ENCODE data around the gene PEG3. TPM values are rescaled to one million over a fixed set of nuclear protein-coding genes. Genes with fewer than 3 reads are reported as not detected.

The PEG3 gene
- total and polyA plus RNA-seq, 4 donors = 160 to 444 (median 230) TPM

GRCh38 chr19:56842412-56842811 is 1.9 kb upstream of the PEG3 start:
- Histone ChIP-seq H3K9me3 (ENCODE audit: control insufficient read depth, insufficient read depth, low read length) (no peaks in the 10 kb centered on the region), H3K27me3 (ENCODE audit: control insufficient read depth, insufficient read depth, low read length) (no peaks in the 10 kb centered on the region), H3K36me3 (ENCODE audit: control insufficient read depth, insufficient read depth, low read length) (no peaks in the 10 kb centered on the region), H3K4me1 (ENCODE audit: control insufficient read depth, insufficient read depth, low read length) (peaks cover 10% of the 10 kb centered on the region), H3K27ac (ENCODE audit: low read depth, low read length) (no peak overlapping the region), H3K4me3 (ENCODE audit: low read depth, low read length) (peak overlapping the region; percentile 16)
- peak in 1 of 6 donors; percentile 60 for DNase-seq (ENCODE audit: low read depth in 4 of 6, low spot score in 6 of 6)
- WGBS (ENCODE audit: insufficient coverage) = 56% methylated on average over 1 of the region's 1 CpG

GRCh38 chr19:56841193-56841543 is 642 bp upstream of the PEG3 start:
- peak in 1 of 6 donors; percentile 77 for DNase-seq (ENCODE audit: low read depth in 4 of 6, low spot score in 6 of 6)
- H3K36me3 ChIP-seq (ENCODE audit: control insufficient read depth, insufficient read depth, low read length) = no peaks in the 10 kb centered on the region
- 47% methylated on average over 10 of the region's 12 CpGs for WGBS (ENCODE audit: insufficient coverage)
- peak overlapping the region; percentile 77 for H3K4me3 ChIP-seq (ENCODE audit: low read depth, low read length)
- no peaks in the 10 kb centered on the region for H3K27me3 ChIP-seq (ENCODE audit: control insufficient read depth, insufficient read depth, low read length)
- H3K27ac ChIP-seq (ENCODE audit: low read depth, low read length) = peak overlapping the region; percentile 37
- H3K9me3 ChIP-seq (ENCODE audit: control insufficient read depth, insufficient read depth, low read length) = no peaks in the 10 kb centered on the region
- H3K4me1 ChIP-seq (ENCODE audit: control insufficient read depth, insufficient read depth, low read length) = peaks cover 16% of the 10 kb centered on the region

GRCh38 chr19:56839652-56840450 is 675 bp downstream of the PEG3 start:
- Histone ChIP-seq H3K27ac (ENCODE audit: low read depth, low read length) (peak overlapping the region; percentile 95), H3K27me3 (ENCODE audit: control insufficient read depth, insufficient read depth, low read length) (no peaks in the 10 kb centered on the region), H3K4me1 (ENCODE audit: control insufficient read depth, insufficient read depth, low read length) (peaks cover 16% of the 10 kb centered on the region), H3K9me3 (ENCODE audit: control insufficient read depth, insufficient read depth, low read length) (no peaks in the 10 kb centered on the region), H3K36me3 (ENCODE audit: control insufficient read depth, insufficient read depth, low read length) (peaks cover 2% of the 10 kb centered on the region), H3K4me3 (ENCODE audit: low read depth, low read length) (peak overlapping the region; percentile 77)
- DNase-seq (ENCODE audit: low read depth in 4 of 6, low spot score in 6 of 6) = peak; percentile 84 to 99 (median 92)
- WGBS (ENCODE audit: insufficient coverage) = 36% methylated on average over 43 of the region's 48 CpGs

GRCh38 chr19:56838909-56839651 is 1.4 kb downstream of the PEG3 start:
- H3K4me3 ChIP-seq (ENCODE audit: low read depth, low read length) = peak overlapping the region; percentile 77
- peak; percentile 84 to 100 (median 92) for DNase-seq (ENCODE audit: low read depth in 4 of 6, low spot score in 6 of 6)
- WGBS (ENCODE audit: insufficient coverage) = 45% methylated on average over 34 of the region's 34 CpGs
- H3K9me3 ChIP-seq (ENCODE audit: control insufficient read depth, insufficient read depth, low read length) = no peaks in the 10 kb centered on the region
- H3K27me3 ChIP-seq (ENCODE audit: control insufficient read depth, insufficient read depth, low read length) = no peaks in the 10 kb centered on the region
- H3K4me1 ChIP-seq (ENCODE audit: control insufficient read depth, insufficient read depth, low read length) = peaks cover 16% of the 10 kb centered on the region
- peak overlapping the region; percentile 97 for H3K27ac ChIP-seq (ENCODE audit: low read depth, low read length)
- H3K36me3 ChIP-seq (ENCODE audit: control insufficient read depth, insufficient read depth, low read length) = peaks cover 3% of the 10 kb centered on the region

GRCh38 chr19:56838024-56838908 is 2.3 kb downstream of the PEG3 start:
- 36% methylated on average over 44 of the region's 44 CpGs for WGBS (ENCODE audit: insufficient coverage)
- DNase-seq (ENCODE audit: low read depth in 4 of 6, low spot score in 6 of 6) = peak in 3 of 6 donors; percentile 57 to 91 (median 91)

GRCh38 chr19:56837492-56838023 is 3.0 kb downstream of the PEG3 start:
- Histone ChIP-seq H3K4me3 (ENCODE audit: low read depth, low read length) (peak overlapping the region; percentile 77), H3K9me3 (ENCODE audit: control insufficient read depth, insufficient read depth, low read length) (no peaks in the 10 kb centered on the region), H3K27ac (ENCODE audit: low read depth, low read length) (peak overlapping the region; percentile 97), H3K36me3 (ENCODE audit: control insufficient read depth, insufficient read depth, low read length) (peaks cover 12% of the 10 kb centered on the region), H3K4me1 (ENCODE audit: control insufficient read depth, insufficient read depth, low read length) (peaks cover 16% of the 10 kb centered on the region), H3K27me3 (ENCODE audit: control insufficient read depth, insufficient read depth, low read length) (no peaks in the 10 kb centered on the region)
- 37% methylated on average over 25 of the region's 25 CpGs for WGBS (ENCODE audit: insufficient coverage)
- peak in 5 of 6 donors; percentile 47 to 94 (median 67) for DNase-seq (ENCODE audit: low read depth in 4 of 6, low spot score in 6 of 6)

More at GRCh38 chr19:56838024-56838908, 2.3 kb downstream of the PEG3 start:
- peak overlapping the region; percentile 77 for H3K4me3 ChIP-seq (ENCODE audit: low read depth, low read length)
- peaks cover 16% of the 10 kb centered on the region for H3K4me1 ChIP-seq (ENCODE audit: control insufficient read depth, insufficient read depth, low read length)
- H3K27me3 ChIP-seq (ENCODE audit: control insufficient read depth, insufficient read depth, low read length) = no peaks in the 10 kb centered on the region
- peak overlapping the region; percentile 97 for H3K27ac ChIP-seq (ENCODE audit: low read depth, low read length)
- peaks cover 6% of the 10 kb centered on the region for H3K36me3 ChIP-seq (ENCODE audit: control insufficient read depth, insufficient read depth, low read length)
- H3K9me3 ChIP-seq (ENCODE audit: control insufficient read depth, insufficient read depth, low read length) = no peaks in the 10 kb centered on the region

- WGBS (ENCODE audit: insufficient coverage) = 56% methylated on average over 5 of the region's 6 CpGs
- H3K4me1 ChIP-seq (ENCODE audit: control insufficient read depth, insufficient read depth, low read length) = peaks cover 16% of the 10 kb centered on the region
- DNase-seq (ENCODE audit: low read depth in 4 of 6, low spot score in 6 of 6) = peak in 1 of 6 donors; percentile 35
- H3K4me3 ChIP-seq (ENCODE audit: low read depth, low read length) = peak overlapping the region; percentile 77
- no peaks in the 10 kb centered on the region for H3K27me3 ChIP-seq (ENCODE audit: control insufficient read depth, insufficient read depth, low read length)
- H3K27ac ChIP-seq (ENCODE audit: low read depth, low read length) = peak overlapping the region; percentile 97
- peaks cover 15% of the 10 kb centered on the region for H3K36me3 ChIP-seq (ENCODE audit: control insufficient read depth, insufficient read depth, low read length)
- H3K9me3 ChIP-seq (ENCODE audit: control insufficient read depth, insufficient read depth, low read length) = no peaks in the 10 kb centered on the region
Observed at GRCh38 chr19:56837004-56837403, 3.5 kb downstream of the PEG3 start.

- Histone ChIP-seq H3K9me3 (ENCODE audit: control insufficient read depth, insufficient read depth, low read length) (no peaks in the 10 kb centered on the region), H3K36me3 (ENCODE audit: control insufficient read depth, insufficient read depth, low read length) (peaks cover 15% of the 10 kb centered on the region), H3K27me3 (ENCODE audit: control insufficient read depth, insufficient read depth, low read length) (no peaks in the 10 kb centered on the region), H3K4me1 (ENCODE audit: control insufficient read depth, insufficient read depth, low read length) (peaks cover 16% of the 10 kb centered on the region), H3K27ac (ENCODE audit: low read depth, low read length) (no peak overlapping the region), H3K4me3 (ENCODE audit: low read depth, low read length) (no peak overlapping the region)
- DNase-seq (ENCODE audit: low read depth in 4 of 6, low spot score in 6 of 6) = no peak
- WGBS (ENCODE audit: insufficient coverage) = 90% methylated on average over 2 of the region's 9 CpGs
Observed at GRCh38 chr19:56836059-56836458, 4.5 kb downstream of the PEG3 start.

GRCh38 chr19:56835401-56835800 is 5.1 kb downstream of the PEG3 start:
- peaks cover 16% of the 10 kb centered on the region for H3K4me1 ChIP-seq (ENCODE audit: control insufficient read depth, insufficient read depth, low read length)
- peaks cover 15% of the 10 kb centered on the region for H3K36me3 ChIP-seq (ENCODE audit: control insufficient read depth, insufficient read depth, low read length)
- H3K27me3 ChIP-seq (ENCODE audit: control insufficient read depth, insufficient read depth, low read length) = no peaks in the 10 kb centered on the region
- no peaks in the 10 kb centered on the region for H3K9me3 ChIP-seq (ENCODE audit: control insufficient read depth, insufficient read depth, low read length)
- no peak overlapping the region for H3K27ac ChIP-seq (ENCODE audit: low read depth, low read length)
- no peak for DNase-seq (ENCODE audit: low read depth in 4 of 6, low spot score in 6 of 6)
- H3K4me3 ChIP-seq (ENCODE audit: low read depth, low read length) = no peak overlapping the region

Measured in spinal cord (tissue), 10 donors.